Uterus (tissue), 4 donors: ENCODE data around the gene SCLT1. TPM values are rescaled to one million over a fixed set of nuclear protein-coding genes. Genes with fewer than 3 reads are reported as not detected.
"Not testable (repeated sequence)": the region's sequence is repeated elsewhere in the genome, so short reads cannot be mapped to it uniquely, and the experiment has no call there.

Experiments
- DNase-seq, 2 donors: peaks; one replicate each; pipeline ENCODE4 v3.0.0-alpha.2; 2019 to 2020
- H3K27ac ChIP-seq, 2 donors: fragments of 200-600 bp; sonication (generic); 1 replicate in 1 of 2; 2 replicates in 1 of 2; pipeline ENCODE4 v1.5.1; 2016 to 2018
- H3K27me3 ChIP-seq, 2 donors: fragments of 200-600 bp; sonication (generic); one replicate each; pipeline ENCODE4 v1.5.1; 2018 to 2019; ENCODE audit warnings: control low read depth in 1 of 2
- H3K36me3 ChIP-seq, 2 donors: fragments of 200-600 bp; sonication (generic); one replicate each; pipeline ENCODE4 v1.5.1; 2019; ENCODE audit warnings: control low read depth in 1 of 2
- H3K4me1 ChIP-seq, 2 donors: fragments of 200-600 bp; sonication (generic); one replicate each; pipeline ENCODE4 v1.5.1; 2018 to 2019; ENCODE audit warnings: control low read depth in 1 of 2
- H3K4me3 ChIP-seq, 2 donors: fragments of 200-600 bp; sonication (generic); 1 replicate in 1 of 2; 2 replicates in 1 of 2; pipeline ENCODE4 v1.5.1; 2018 to 2019; ENCODE audit warnings: mild to moderate bottlenecking in 1 of 2
- H3K9me3 ChIP-seq, 2 donors: fragments of 200-600 bp; sonication (generic); one replicate each; pipeline ENCODE4 v1.5.1; 2019; ENCODE audit warnings: control low read depth in 1 of 2
- CTCF ChIP-seq, 4 experiments: fragments of 200-600 bp in 2 of 4; fragments of 450-650 bp in 2 of 4; sonication (generic) in 2 of 4; IDR thresholded peaks; one replicate each; pipeline ENCODE4 v1.5.1; 2016 to 2019; ENCODE audit warnings: antibody characterized with exemption in 4 of 4, mild to moderate bottlenecking in 2 of 4, moderate library complexity in 1 of 4
- POLR2A ChIP-seq, 2 donors: fragments of 450-650 bp; IDR thresholded peaks; one replicate each; pipeline ENCODE4 v1.6.1; 2016; ENCODE audit warnings: antibody characterized with exemption in 2 of 2, mild to moderate bottlenecking in 1 of 2, moderate library complexity in 1 of 2
- intact Hi-C: fragments of 100-400 bp; cut with DNase I; formaldehyde crosslinking; loops from one replicate; pipeline ENCODE4 v1.15.1; 2023; ENCODE audit warnings: low total_unique reads
- total RNA-seq, 4 donors: library from RNA; depleted of rRNA in 3 of 4; stranded (reverse); fragments of >200 nt in 3 of 4; gene quantifications; one replicate each; pipeline versions ENCODE4 v1.1.0 to v1.2.4, GENCODE V29; 2014 to 2023
- donor health status: DM: yes; HTN: yes; CAD: no.

Gene SCLT1
- total RNA-seq, 4 donors from 2014 or later = 7.2 to 47.5 (median 30.6) TPM

- Histone ChIP-seq H3K4me3 (no peak overlapping the region), H3K27ac (no peak overlapping the region), H3K4me1 (no peaks in the 10 kb centered on the region), H3K9me3 (no peaks in the 10 kb centered on the region), H3K27me3 (no peaks in the 10 kb centered on the region), H3K36me3 (no peaks in the 10 kb centered on the region)
- no peak for DNase-seq
- intact Hi-C loops = no loop called here
- TF ChIP-seq CTCF (IDR thresholded peaks at IDR 0.05) (no peak), POLR2A (IDR thresholded peaks at IDR 0.05) (no peak)
Measured at GRCh38 chr4:129129143-129129542, 35.8 kb upstream of the SCLT1 start.

- H3K27ac ChIP-seq, H3K9me3 ChIP-seq, H3K4me3 ChIP-seq, H3K4me1 ChIP-seq, intact Hi-C loops, H3K36me3 ChIP-seq, DNase-seq, H3K27me3 ChIP-seq: not testable (repeated sequence)
Measured at GRCh38 chr4:129126614-129127013, 33.3 kb upstream of the SCLT1 start.

GRCh38 chr4:129117705-129118104 is 24.4 kb upstream of the SCLT1 start:
- Histone ChIP-seq H3K27ac (no peak overlapping the region), H3K4me3 (no peak overlapping the region), H3K27me3 (no peaks in the 10 kb centered on the region), H3K9me3 (no peaks in the 10 kb centered on the region), H3K4me1 (no peaks in the 10 kb centered on the region), H3K36me3 (no peaks in the 10 kb centered on the region)
- DNase-seq = no peak
- intact Hi-C loops = no loop called here
- TF ChIP-seq POLR2A (IDR thresholded peaks at IDR 0.05) (no peak), CTCF (IDR thresholded peaks at IDR 0.05) (no peak)

- Histone ChIP-seq H3K9me3 (no peaks in the 10 kb centered on the region), H3K27me3 (no peaks in the 10 kb centered on the region), H3K36me3 (no peaks in the 10 kb centered on the region), H3K4me1 (no peaks in the 10 kb centered on the region), H3K4me3 (no peak overlapping the region), H3K27ac (no peak overlapping the region)
- no peak for DNase-seq
- intact Hi-C loops = no loop called here
- no peak for TF ChIP-seq CTCF (IDR thresholded peaks at IDR 0.05)
Measured at GRCh38 chr4:129113919-129114318, 20.6 kb upstream of the SCLT1 start.

GRCh38 chr4:129113434-129113833 is 20.1 kb upstream of the SCLT1 start:
- Histone ChIP-seq H3K4me3 (no peak overlapping the region), H3K36me3 (no peaks in the 10 kb centered on the region), H3K27ac (no peak overlapping the region), H3K27me3 (no peaks in the 10 kb centered on the region), H3K4me1 (no peaks in the 10 kb centered on the region), H3K9me3 (no peaks in the 10 kb centered on the region)
- intact Hi-C loops = no loop called here
- TF ChIP-seq CTCF (IDR thresholded peaks at IDR 0.05) (no peak), POLR2A (IDR thresholded peaks at IDR 0.05) (no peak)
- DNase-seq = no peak

- TF ChIP-seq POLR2A (IDR thresholded peaks at IDR 0.05) (no peak), CTCF (IDR thresholded peaks at IDR 0.05) (no peak)
- H3K9me3 ChIP-seq = no peaks in the 10 kb centered on the region
- H3K27ac ChIP-seq = no peak overlapping the region
Measured at GRCh38 chr4:129111919-129112318, 18.6 kb upstream of the SCLT1 start.

More at GRCh38 chr4:129111919-129112318, 18.6 kb upstream of the SCLT1 start:
- intact Hi-C loops = no loop called here
- no peaks in the 10 kb centered on the region for H3K4me1 ChIP-seq
- no peak overlapping the region for H3K4me3 ChIP-seq
- no peak for DNase-seq
- H3K36me3 ChIP-seq = no peaks in the 10 kb centered on the region
- no peaks in the 10 kb centered on the region for H3K27me3 ChIP-seq
